Suppressor macrophage treated with lipopolysaccharide for 1 hour (primary cell): ENCODE data around the gene LCMT1.
A peak's percentile ranks its signal among the peaks of the same experiment; 100 is the strongest.
"Not testable (repeated sequence)": the region's sequence is repeated elsewhere in the genome, so short reads cannot be mapped to it uniquely, and the experiment has no call there.

Experiments
- DNase-seq, 3 donors: peaks; one replicate each; pipeline ENCODE4 v3.0.0-alpha.2; 2020 to 2022

Gene LCMT1

GRCh38 chr16:25097276-25097975, 14.1 kb upstream of the LCMT1 start:
- DNase-seq = no peak

GRCh38 chr16:25100511-25100910, 11.0 kb upstream of the LCMT1 start:
- DNase-seq = no peak

GRCh38 chr16:25106567-25107465, 4.7 kb upstream of the LCMT1 start:
- peak; percentile 87 to 93 (median 89) for DNase-seq

- no peak for DNase-seq
These were observed 4.1 kb upstream of the LCMT1 start for GRCh38 chr16:25107466-25107792.

DNA sequence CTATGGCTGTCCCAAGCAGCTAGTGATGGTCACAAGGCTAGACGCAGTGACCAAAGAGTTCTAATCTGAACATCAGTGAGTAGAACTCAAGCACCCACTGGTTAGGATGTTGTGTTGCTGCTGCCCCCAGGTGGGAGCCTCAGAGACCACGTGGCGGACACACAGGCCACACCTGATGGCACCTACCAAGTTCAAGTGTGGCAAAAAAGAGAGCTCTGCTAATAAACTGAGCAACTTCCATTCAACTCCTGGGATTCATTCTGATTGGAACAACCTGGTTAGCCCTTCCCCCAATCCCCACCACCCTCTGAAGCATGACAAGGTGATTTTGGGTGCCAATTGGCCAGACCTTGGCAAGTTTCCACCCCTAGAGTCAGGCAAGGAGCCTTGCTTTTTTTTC, 3.5 kb upstream of the LCMT1 start:
- no peak for DNase-seq

DNA sequence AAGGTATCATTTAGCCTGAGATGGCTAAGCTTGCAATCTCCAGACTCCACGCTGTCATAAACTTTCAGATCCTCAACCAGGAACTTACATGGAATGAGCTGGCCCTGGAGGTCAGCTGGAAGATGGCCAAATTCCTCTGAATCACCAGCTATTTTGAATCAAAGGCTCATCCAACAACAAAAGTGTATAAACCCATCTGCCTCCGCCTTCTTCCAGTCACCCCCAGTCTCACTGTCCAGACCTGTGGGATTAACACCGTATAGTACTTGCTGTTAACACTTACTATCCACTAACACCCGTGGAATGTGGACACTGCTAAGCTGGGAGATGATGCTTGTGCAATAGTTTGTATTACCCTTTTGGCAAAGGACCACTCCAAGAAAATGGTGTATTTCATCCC, 1.9 kb upstream of the LCMT1 start:
- peak; percentile 88 to 95 (median 92) for DNase-seq

- peak; percentile 20 to 32 (median 27) for DNase-seq
These were observed 1.1 kb upstream of the LCMT1 start for GRCh38 chr16:25110387-25110947.

DNA sequence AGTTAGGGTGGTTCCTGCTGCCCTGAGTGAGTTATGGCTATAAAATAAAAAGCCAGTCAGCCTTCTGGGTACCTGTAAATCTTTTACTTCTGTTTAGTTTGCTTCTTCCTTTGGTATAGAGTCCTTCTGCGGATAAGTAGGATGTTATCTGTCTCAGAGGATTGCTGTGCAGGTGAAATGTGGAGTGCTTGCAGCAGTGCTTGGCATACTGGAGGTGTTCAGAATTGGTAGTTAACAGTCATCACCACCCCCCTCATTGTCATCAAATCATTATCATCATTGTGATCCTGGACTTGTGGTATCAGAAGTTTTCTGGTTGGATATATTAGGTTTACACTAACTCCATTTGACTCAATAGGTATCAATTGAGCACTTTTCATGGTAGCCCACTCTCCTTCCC, 2.6 kb downstream of the LCMT1 start:
- no peak for DNase-seq

GRCh38 chr16:25118851-25119578, 7.5 kb downstream of the LCMT1 start:
- DNase-seq = no peak

- DNase-seq = no peak
These were observed 10.5 kb downstream of the LCMT1 start for GRCh38 chr16:25121824-25122600.

GRCh38 chr16:25124503-25124902, 13.0 kb downstream of the LCMT1 start:
- no peak for DNase-seq

DNA sequence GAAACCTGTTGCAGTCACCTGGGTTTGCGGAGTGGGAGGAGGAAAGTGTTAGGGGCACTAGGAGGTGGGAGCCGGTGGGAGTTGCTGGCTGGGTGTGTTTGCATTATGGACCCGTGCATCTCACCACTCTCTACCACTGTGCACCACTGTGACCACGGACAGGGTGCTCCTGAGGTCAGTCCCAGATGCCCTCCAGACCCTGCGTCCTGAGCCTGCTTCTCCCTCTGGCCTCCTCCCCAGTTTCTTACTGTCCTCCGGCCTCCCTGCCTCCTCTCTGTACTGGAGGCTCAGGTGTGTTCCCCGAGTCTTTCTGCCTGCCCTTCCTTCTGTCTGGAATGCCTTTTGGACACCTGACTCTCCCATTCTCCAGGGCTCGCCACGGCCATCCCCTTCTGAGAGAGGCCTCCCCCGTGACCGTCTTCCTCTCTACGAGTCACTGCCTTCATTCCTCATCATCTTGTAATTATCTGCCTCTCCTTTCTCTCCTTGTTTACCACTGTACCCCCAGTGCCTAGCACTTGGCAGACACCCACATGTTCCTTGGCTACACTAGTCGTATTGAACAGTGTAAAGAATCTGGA, 14.6 kb downstream of the LCMT1 start:
- DNase-seq = not testable (repeated sequence)

- DNase-seq = peak; percentile 44 to 76 (median 64)
These were observed 15.3 kb downstream of the LCMT1 start for GRCh38 chr16:25126820-25127232.

- not testable (repeated sequence) for DNase-seq
These were observed 21.2 kb downstream of the LCMT1 start for GRCh38 chr16:25132751-25133150.

DNA sequence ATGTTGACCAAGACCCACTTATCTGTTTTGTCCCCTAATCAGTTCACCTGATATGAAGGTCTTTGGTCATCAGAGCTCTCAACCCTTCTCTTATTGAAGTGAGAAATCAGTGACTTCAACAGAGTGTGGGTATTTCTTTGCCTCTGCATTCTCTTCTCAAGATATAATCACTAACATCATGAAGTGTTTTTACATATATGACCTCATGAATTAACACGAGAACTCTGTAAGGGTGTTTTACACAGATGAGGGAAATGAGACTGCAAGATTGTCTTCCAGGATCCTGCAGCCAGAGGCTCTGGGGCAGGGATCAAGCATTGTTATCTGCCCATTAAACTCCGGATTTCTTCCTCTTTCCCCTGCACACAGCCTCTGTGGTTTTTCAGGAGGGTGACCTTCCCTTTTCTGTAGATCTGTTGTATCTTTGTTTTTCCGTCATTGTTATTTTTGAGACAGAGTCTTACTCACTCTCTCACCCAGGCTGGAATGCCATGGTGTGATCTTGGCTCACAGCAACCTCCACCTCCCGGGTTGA, 22.7 kb downstream of the LCMT1 start:
- peak; percentile 55 to 80 (median 62) for DNase-seq

GRCh38 chr16:25135254-25135878, 23.8 kb downstream of the LCMT1 start:
- no peak for DNase-seq

DNA sequence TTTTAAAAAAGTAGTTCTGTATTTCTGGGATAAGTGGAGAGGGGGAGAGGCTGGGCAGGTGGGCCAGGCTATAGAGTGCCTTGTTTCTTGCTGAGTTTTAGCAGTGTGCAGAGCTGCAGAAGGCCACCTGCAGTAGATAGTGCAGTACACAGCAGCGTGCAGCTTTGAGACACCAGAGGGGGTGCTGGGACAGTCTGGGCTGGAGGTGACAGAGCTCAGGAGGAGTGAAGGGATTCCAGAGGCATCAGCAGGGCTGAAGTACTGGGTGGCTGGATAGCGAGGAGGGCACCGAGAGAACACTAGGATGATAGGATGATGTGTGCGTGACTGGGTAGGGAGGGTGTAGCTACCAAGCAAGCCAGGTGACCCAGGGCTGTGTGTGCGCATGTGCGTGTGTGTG, 26.6 kb downstream of the LCMT1 start:
- DNase-seq = no peak

- no peak for DNase-seq
These were observed 28.9 kb downstream of the LCMT1 start for GRCh38 chr16:25140459-25140858.

GRCh38 chr16:25141648-25142047, 30.1 kb downstream of the LCMT1 start:
- no peak for DNase-seq

DNA sequence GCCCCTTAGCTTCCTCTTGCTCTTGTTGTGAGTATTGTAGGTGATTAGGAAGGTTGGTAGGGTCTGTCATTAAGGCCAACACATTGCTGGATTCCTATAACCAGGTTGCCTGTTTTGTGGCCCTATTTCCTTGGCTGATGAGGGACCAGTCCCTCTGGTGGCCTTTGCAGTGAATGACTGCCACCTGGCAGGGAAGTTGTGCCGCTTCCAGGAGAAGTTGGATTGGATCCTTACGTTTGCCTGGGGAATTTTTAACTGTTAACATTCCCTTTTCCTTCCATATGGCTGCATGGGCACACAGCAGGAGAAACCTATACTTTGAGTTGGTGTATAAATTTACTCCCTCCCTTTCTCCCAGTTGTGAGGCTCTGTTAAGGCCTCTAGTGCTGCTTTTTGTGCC, 32.4 kb downstream of the LCMT1 start:
- peak in 1 of 3 donors; percentile 16 for DNase-seq

DNA sequence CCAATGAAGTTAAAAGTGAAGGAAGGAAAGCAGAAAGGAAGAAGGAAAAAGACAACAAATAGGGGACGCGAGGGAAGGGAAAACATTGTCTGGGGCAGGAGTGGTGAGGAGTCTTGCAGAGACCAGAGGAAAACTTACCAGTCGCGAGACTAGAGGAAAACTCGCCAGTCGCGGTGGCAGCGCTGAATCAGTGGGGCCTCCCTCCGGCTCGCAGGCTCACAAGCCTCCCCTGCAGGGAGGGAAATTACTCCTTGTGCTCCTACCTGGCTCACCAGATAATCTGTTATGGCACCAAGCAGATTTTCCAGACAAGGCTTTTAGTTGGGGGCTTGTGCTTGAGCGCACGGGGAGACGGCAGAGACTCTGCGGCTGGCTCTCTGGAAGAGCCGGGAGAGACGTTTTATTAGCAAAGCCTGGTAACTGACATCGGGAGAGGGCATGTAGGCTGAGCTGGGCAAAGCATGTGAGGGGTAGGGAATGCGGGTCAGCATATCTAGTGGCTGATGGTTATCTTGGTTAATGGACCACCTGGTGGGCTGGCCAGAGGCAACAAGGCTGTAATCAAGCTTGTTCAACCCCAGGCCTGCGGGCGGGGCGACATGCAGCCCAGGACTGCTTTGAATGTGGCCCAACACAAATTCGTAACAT, 37.1 kb downstream of the LCMT1 start:
- DNase-seq = no peak
